Measurements from ENCODE around the gene MBNL1.

MBNL1 gene

DNA sequence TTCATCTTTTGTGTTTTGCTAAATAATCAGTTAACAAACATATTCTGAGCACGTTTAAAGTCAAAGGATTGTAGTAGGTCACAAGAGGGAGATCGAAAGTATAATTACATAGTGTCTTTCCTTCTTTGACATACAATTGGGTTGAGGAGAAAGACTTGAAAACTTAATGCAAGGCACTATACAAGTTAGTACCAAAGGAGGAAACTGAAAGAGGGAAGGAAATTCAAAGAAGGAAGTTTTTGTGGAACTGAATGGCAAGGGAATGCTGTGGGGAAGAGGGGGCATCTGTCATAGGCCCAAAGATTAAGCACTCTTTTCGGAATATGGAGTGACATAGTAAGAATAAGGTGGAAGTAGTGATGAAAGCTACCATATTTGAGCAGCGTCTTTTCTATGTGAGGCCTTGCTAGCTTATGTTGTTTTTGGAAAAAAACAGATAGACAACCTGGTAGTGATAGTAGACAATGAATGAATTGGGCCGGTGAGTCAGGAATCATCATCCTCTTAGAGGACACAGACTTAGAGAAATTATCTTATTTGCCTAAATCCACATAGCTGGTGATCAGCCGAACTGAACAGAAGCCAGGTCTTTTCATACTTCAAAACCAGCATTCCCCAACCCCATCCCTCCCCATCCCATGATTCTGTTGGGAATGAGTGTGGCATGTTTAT, 10.2 kb downstream of the MBNL1 start:
- H3K9ac ChIP-seq (ENCODE audit: low read length), result no peak overlapping the region
- H3K9me3 ChIP-seq (ENCODE audit: control insufficient read depth, low read length), result no peaks in the 10 kb centered on the region
- no peaks in the 10 kb centered on the region for H3K36me3 ChIP-seq (ENCODE audit: control insufficient read depth, insufficient read depth, low read length, severe bottlenecking)
- DNase-seq (ENCODE audit: low read depth), result no peak
- no peak overlapping the region for H3K4me3 ChIP-seq (ENCODE audit: low read length)
- no peaks in the 10 kb centered on the region for H3K27me3 ChIP-seq (replicated peaks; ENCODE audit: control insufficient read depth, insufficient read depth, low read length)
- peaks cover 72% of the 10 kb centered on the region for H3K4me1 ChIP-seq (ENCODE audit: control insufficient read depth, insufficient read depth, low read length)

DNA sequence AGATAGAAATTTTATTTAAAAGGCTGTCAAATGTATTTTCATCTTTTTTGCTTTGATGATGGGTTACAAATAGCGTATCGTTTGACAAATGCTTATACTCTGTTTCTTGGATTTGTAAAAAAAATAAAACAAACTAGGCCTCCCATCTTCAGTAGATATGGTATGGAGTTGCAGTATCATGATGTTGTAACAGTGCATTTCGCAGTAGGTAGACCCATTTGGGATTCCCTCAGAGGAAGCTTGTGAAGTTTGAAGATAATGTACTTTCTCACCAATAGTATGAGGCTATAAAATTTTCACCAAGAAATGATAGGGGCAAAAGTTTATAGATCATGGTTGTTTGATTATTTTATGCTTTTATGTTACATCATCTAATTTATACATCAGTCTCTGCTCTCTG, 10.8 kb downstream of the MBNL1 start:
- H3K4me3 ChIP-seq (ENCODE audit: low read length), result no peak overlapping the region
- peaks cover 72% of the 10 kb centered on the region for H3K4me1 ChIP-seq (ENCODE audit: control insufficient read depth, insufficient read depth, low read length)
- H3K36me3 ChIP-seq (ENCODE audit: control insufficient read depth, insufficient read depth, low read length, severe bottlenecking), result no peaks in the 10 kb centered on the region
- H3K9me3 ChIP-seq (ENCODE audit: control insufficient read depth, low read length), result no peaks in the 10 kb centered on the region
- H3K27me3 ChIP-seq (replicated peaks; ENCODE audit: control insufficient read depth, insufficient read depth, low read length), result no peaks in the 10 kb centered on the region
- no peak for DNase-seq (ENCODE audit: low read depth)
- H3K9ac ChIP-seq (ENCODE audit: low read length), result no peak overlapping the region

DNA sequence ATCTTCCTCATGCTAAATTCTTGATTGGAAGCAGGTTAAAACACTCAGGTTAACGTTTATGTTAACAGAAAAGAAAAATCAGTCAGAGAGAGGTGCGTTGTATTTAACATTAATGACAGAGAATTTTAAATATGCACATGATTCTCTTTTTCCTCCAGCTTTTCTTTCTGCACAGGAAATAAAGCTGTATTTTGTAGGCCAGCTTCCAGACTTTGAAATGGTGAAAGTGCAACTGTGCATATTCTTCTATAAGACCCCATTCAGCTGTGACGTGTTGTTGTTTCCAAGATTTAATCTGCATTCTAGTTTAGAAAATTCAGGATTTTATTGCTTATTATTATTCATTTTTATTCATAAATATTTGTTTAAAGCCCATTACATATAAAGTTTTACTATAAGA, 11.8 kb downstream of the MBNL1 start:
- DNase-seq (ENCODE audit: low read depth), result no peak
- Histone ChIP-seq H3K36me3 (ENCODE audit: control insufficient read depth, insufficient read depth, low read length, severe bottlenecking) (no peaks in the 10 kb centered on the region), H3K4me3 (ENCODE audit: low read length) (no peak overlapping the region), H3K9me3 (ENCODE audit: control insufficient read depth, low read length) (no peaks in the 10 kb centered on the region), H3K4me1 (ENCODE audit: control insufficient read depth, insufficient read depth, low read length) (peaks cover 74% of the 10 kb centered on the region), H3K9ac (ENCODE audit: low read length) (no peak overlapping the region), H3K27me3 (replicated peaks; ENCODE audit: control insufficient read depth, insufficient read depth, low read length) (no peaks in the 10 kb centered on the region)

DNA sequence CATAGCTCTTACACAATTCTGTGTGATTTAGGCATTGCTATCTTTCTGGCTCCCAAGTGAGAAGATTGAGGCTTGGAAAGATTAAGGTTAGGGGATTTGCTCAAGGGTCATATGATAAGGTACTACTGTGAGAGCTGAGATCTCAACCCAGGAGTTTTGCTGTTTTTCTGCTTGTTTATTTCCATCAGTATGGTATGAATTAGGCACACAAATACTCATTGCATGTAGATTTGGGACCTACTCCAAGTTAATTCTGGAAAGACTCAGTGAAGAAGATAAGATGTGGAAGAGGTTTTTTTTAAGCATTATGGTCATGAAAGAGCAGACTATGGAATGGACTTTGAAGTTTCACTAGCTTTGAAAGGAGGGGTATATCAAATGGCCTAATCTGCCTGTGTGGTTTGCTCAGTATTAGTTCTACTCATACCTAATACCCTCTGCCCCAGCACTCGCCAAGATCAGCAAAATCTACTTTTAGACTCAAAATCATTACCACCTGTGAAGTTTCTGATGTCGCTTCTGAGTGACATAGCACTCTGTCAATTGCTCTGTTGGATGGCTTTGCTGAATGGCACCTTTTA, 12.5 kb downstream of the MBNL1 start:
- DNase-seq (ENCODE audit: low read depth), result peak; percentile 56
- no peaks in the 10 kb centered on the region for H3K9me3 ChIP-seq (ENCODE audit: control insufficient read depth, low read length)
- no peaks in the 10 kb centered on the region for H3K36me3 ChIP-seq (ENCODE audit: control insufficient read depth, insufficient read depth, low read length, severe bottlenecking)
- peaks cover 74% of the 10 kb centered on the region for H3K4me1 ChIP-seq (ENCODE audit: control insufficient read depth, insufficient read depth, low read length)
- no peaks in the 10 kb centered on the region for H3K27me3 ChIP-seq (replicated peaks; ENCODE audit: control insufficient read depth, insufficient read depth, low read length)
- no peak overlapping the region for H3K9ac ChIP-seq (ENCODE audit: low read length)
- peak overlapping the region; percentile 3 for H3K4me3 ChIP-seq (ENCODE audit: low read length)

DNA sequence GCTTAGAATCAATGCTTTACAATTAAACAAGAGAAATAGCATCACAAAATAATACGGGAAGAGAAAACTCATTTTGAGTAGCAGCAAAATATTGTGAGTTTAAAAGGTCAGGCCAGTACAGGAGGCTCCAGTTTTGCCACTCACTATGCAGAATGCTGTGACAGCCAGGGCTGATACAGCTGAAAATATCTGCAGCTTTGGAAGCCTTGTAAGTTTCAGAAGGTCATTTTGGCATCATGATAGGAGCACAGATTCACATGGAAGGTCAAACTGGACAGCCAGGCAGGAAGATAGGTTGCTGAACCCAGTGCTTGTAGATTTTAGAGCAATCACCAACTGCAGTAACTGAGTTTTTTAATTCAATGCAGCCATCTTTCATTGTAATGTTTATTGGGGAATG, 14.1 kb downstream of the MBNL1 start:
- H3K4me1 ChIP-seq (ENCODE audit: control insufficient read depth, insufficient read depth, low read length), result peaks cover 62% of the 10 kb centered on the region
- H3K4me3 ChIP-seq (ENCODE audit: low read length), result peak overlapping the region; percentile 27
- H3K27me3 ChIP-seq (replicated peaks; ENCODE audit: control insufficient read depth, insufficient read depth, low read length), result no peaks in the 10 kb centered on the region
- DNase-seq (ENCODE audit: low read depth), result no peak
- H3K36me3 ChIP-seq (ENCODE audit: control insufficient read depth, insufficient read depth, low read length, severe bottlenecking), result no peaks in the 10 kb centered on the region
- H3K9me3 ChIP-seq (ENCODE audit: control insufficient read depth, low read length), result no peaks in the 10 kb centered on the region
- no peak overlapping the region for H3K9ac ChIP-seq (ENCODE audit: low read length)

DNA sequence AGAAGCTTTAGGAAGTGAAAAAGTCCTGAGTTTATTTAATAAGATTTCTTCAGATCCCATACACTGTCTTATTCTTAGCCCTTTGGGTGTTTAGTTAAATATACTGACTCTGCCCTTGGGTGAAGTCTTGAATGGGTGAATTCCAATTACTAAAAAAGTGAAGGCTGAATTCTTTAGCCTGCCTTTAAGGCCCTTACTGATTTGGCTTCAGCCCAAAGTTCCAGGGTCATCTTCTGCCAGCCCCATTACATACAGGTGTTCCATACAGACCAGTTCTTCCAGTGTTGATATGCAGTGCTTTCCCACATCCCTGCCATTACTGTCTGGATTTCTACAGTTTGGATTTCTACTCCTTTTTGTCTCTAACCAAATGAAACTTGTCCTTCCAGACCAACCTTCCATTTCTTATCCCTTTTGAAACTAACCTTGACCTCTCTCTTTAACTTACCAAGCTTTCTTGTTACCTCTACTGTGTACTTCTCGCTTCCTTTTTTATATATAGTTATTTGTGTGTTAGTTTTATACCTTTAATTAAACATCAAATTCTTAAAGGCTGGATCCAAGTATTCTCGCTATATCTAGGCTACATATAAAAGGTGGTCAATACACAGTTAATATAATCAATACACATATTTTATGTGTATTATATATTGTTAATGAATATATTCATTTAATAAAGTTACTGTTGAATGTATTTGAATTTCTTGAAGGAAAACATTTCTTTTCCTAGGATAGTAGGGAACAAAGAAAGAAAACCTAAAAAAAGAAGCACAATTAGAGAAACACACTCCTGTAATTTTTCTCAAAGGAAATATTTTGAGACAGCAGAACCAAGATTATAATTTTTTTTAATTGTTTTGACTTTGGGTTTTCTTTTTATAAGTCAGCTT, 15.0 kb downstream of the MBNL1 start:
- Histone ChIP-seq H3K4me3 (ENCODE audit: low read length) (peak overlapping the region; percentile 27), H3K27me3 (replicated peaks; ENCODE audit: control insufficient read depth, insufficient read depth, low read length) (no peaks in the 10 kb centered on the region), H3K4me1 (ENCODE audit: control insufficient read depth, insufficient read depth, low read length) (peaks cover 66% of the 10 kb centered on the region), H3K9me3 (ENCODE audit: control insufficient read depth, low read length) (no peaks in the 10 kb centered on the region), H3K36me3 (ENCODE audit: control insufficient read depth, insufficient read depth, low read length, severe bottlenecking) (no peaks in the 10 kb centered on the region), H3K9ac (ENCODE audit: low read length) (no peak overlapping the region)
- DNase-seq (ENCODE audit: low read depth), result no peak

DNA sequence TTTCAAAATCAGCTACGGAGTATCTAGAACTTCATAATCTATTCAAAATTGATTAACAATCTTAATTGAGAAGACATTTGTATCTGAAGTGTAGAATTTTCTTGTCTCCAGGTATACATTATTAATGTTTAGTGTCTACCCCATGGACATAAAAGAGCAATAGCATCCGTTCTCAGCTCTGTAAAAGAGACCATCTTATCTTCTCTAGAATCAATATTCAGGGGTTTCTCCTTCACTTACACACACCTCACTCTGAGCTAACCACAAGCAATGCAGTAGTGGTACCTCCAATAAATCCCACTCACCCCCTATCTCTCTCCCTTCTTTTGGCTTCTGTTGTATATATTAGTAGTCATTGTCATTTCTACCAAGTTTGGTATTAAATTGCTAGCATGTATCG, 16.2 kb downstream of the MBNL1 start:
- no peaks in the 10 kb centered on the region for H3K36me3 ChIP-seq (ENCODE audit: control insufficient read depth, insufficient read depth, low read length, severe bottlenecking)
- H3K9me3 ChIP-seq (ENCODE audit: control insufficient read depth, low read length), result no peaks in the 10 kb centered on the region
- DNase-seq (ENCODE audit: low read depth), result no peak
- no peaks in the 10 kb centered on the region for H3K27me3 ChIP-seq (replicated peaks; ENCODE audit: control insufficient read depth, insufficient read depth, low read length)
- no peak overlapping the region for H3K9ac ChIP-seq (ENCODE audit: low read length)
- H3K4me3 ChIP-seq (ENCODE audit: low read length), result no peak overlapping the region
- peaks cover 65% of the 10 kb centered on the region for H3K4me1 ChIP-seq (ENCODE audit: control insufficient read depth, insufficient read depth, low read length)

DNA sequence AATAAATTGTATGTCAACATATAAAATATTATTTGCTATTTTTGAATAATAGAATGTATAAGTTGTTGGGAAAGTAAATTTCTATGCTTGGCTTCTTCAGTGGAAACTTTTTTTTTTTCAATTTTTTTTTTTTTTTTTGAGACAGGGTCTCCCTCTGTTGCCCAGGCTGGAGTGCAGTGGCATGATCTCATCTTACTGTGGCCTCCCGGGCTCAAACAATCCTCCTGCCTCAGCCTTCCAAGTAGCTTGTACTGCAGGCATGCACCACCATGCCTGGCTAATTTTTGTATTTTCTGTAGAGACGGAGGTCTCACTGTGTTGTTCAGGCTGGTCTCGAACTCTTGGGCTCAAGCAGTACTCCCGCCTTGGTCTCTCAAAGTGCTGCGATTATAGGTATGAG, 16.8 kb downstream of the MBNL1 start:
- Histone ChIP-seq H3K36me3 (ENCODE audit: control insufficient read depth, insufficient read depth, low read length, severe bottlenecking) (no peaks in the 10 kb centered on the region), H3K9ac (ENCODE audit: low read length) (no peak overlapping the region), H3K4me1 (ENCODE audit: control insufficient read depth, insufficient read depth, low read length) (peaks cover 59% of the 10 kb centered on the region), H3K4me3 (ENCODE audit: low read length) (no peak overlapping the region), H3K27me3 (replicated peaks; ENCODE audit: control insufficient read depth, insufficient read depth, low read length) (no peaks in the 10 kb centered on the region), H3K9me3 (ENCODE audit: control insufficient read depth, low read length) (no peaks in the 10 kb centered on the region)
- DNase-seq (ENCODE audit: low read depth), result no peak

DNA sequence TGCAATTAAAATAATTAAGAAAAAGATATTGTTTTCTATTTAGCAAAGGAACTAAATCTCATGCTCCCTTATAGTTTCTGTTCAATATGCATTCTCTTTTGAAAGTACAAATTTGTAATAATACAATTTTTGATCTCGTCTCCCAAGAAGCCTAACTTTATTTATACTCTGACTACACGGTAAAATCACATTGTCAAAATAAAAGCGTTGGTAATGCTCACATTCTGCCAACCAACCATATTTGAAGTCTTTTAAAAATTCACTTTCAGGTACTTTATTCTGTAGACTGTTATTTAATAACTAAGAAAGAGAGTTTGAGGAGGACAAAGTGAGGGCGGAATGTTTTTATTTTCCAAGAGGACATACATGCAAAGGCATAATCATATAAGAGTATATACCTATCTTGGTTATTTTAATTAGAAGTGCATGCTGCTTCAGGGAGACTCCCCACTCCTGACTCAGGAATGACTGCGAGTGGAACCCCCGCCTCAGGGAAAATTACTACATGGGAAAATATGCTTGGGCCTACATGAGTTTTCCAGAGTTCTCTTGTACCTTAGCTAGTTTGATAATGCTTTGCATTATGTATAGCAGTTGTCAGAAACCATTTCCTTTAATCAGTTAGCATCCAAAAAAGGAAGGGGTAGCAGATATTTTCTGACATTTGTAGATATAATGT, 19.3 kb downstream of the MBNL1 start:
- Histone ChIP-seq H3K4me1 (ENCODE audit: control insufficient read depth, insufficient read depth, low read length) (peaks cover 47% of the 10 kb centered on the region), H3K36me3 (ENCODE audit: control insufficient read depth, insufficient read depth, low read length, severe bottlenecking) (no peaks in the 10 kb centered on the region), H3K4me3 (ENCODE audit: low read length) (no peak overlapping the region), H3K9me3 (ENCODE audit: control insufficient read depth, low read length) (no peaks in the 10 kb centered on the region), H3K9ac (ENCODE audit: low read length) (no peak overlapping the region), H3K27me3 (replicated peaks; ENCODE audit: control insufficient read depth, insufficient read depth, low read length) (no peaks in the 10 kb centered on the region)
- DNase-seq (ENCODE audit: low read depth), result peak; percentile 76

GRCh38 chr3:152288681-152289080, 20.0 kb downstream of the MBNL1 start:
- Histone ChIP-seq H3K9me3 (ENCODE audit: control insufficient read depth, low read length) (no peaks in the 10 kb centered on the region), H3K36me3 (ENCODE audit: control insufficient read depth, insufficient read depth, low read length, severe bottlenecking) (no peaks in the 10 kb centered on the region), H3K4me3 (ENCODE audit: low read length) (no peak overlapping the region), H3K4me1 (ENCODE audit: control insufficient read depth, insufficient read depth, low read length) (peaks cover 41% of the 10 kb centered on the region), H3K9ac (ENCODE audit: low read length) (no peak overlapping the region), H3K27me3 (replicated peaks; ENCODE audit: control insufficient read depth, insufficient read depth, low read length) (no peaks in the 10 kb centered on the region)
- DNase-seq (ENCODE audit: low read depth), result no peak

DNA sequence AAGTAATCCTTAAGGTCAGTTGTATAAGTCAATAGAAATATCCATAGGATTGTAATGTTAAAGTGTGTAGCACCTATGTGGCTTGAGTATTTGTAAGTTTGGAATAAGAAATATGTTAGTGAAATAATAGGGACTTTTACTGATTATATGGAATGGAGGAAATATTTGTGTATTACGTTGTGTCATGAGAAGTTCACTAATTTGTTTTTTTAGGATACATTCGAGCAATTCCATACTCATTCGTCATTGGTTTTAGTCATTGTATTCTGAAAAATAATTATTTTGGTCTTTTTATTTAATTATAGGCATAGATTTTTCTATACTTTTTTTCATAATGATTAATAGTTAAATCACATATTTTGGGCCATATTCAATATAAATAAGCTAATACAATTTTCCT, 21.0 kb downstream of the MBNL1 start:
- H3K4me1 ChIP-seq (ENCODE audit: control insufficient read depth, insufficient read depth, low read length), result peaks cover 32% of the 10 kb centered on the region
- H3K36me3 ChIP-seq (ENCODE audit: control insufficient read depth, insufficient read depth, low read length, severe bottlenecking), result no peaks in the 10 kb centered on the region
- H3K9ac ChIP-seq (ENCODE audit: low read length), result no peak overlapping the region
- no peak overlapping the region for H3K4me3 ChIP-seq (ENCODE audit: low read length)
- DNase-seq (ENCODE audit: low read depth), result no peak
- no peaks in the 10 kb centered on the region for H3K27me3 ChIP-seq (replicated peaks; ENCODE audit: control insufficient read depth, insufficient read depth, low read length)
- H3K9me3 ChIP-seq (ENCODE audit: control insufficient read depth, low read length), result no peaks in the 10 kb centered on the region

All from adipocyte (in vitro differentiated cells).